NCI-H510A (cell line): ENCODE results near the gene GNA14.
"Not testable (repeated sequence)": the region's sequence is repeated elsewhere in the genome, so short reads cannot be mapped to it uniquely, and the experiment has no call there.

ENCODE experiments used
- DNase-seq: peaks from one replicate; lab custom pipeline; 2025; lab: John Stamatoyannopoulos, UW

Gene GNA14

GRCh38 chr9:77489405-77490163 is 158.5 kb downstream of the GNA14 start:
- not testable (repeated sequence) for DNase-seq

GRCh38 chr9:77488439-77489126 is 159.5 kb downstream of the GNA14 start:
- no peak for DNase-seq

- DNase-seq = no peak
Observed at GRCh38 chr9:77486968-77487367, 161.2 kb downstream of the GNA14 start.

GRCh38 chr9:77486463-77486862 is 161.7 kb downstream of the GNA14 start:
- DNase-seq = no peak

- no peak for DNase-seq
Observed at GRCh38 chr9:77475641-77476473, 172.3 kb downstream of the GNA14 start.

GRCh38 chr9:77474936-77475335 is 173.2 kb downstream of the GNA14 start:
- DNase-seq = no peak

- DNase-seq = no peak
Observed at GRCh38 chr9:77472646-77473045, 175.5 kb downstream of the GNA14 start.

GRCh38 chr9:77471572-77471971 is 176.6 kb downstream of the GNA14 start:
- DNase-seq = no peak

GRCh38 chr9:77469515-77470231 is 178.4 kb downstream of the GNA14 start:
- DNase-seq = no peak

GRCh38 chr9:77464661-77465060 is 183.5 kb downstream of the GNA14 start:
- DNase-seq = no peak

GRCh38 chr9:77463151-77463550 is 185.0 kb downstream of the GNA14 start:
- no peak for DNase-seq

- DNase-seq = no peak
Observed at GRCh38 chr9:77462066-77462465, 186.1 kb downstream of the GNA14 start.

- DNase-seq = no peak
Observed at GRCh38 chr9:77460938-77461337, 187.2 kb downstream of the GNA14 start.

- peak; percentile 29 for DNase-seq
Observed at GRCh38 chr9:77457916-77458592, 190.1 kb downstream of the GNA14 start.

- peak; percentile 47 for DNase-seq
Observed at GRCh38 chr9:77456829-77457437, 191.2 kb downstream of the GNA14 start.

GRCh38 chr9:77455312-77455927 is 192.7 kb downstream of the GNA14 start:
- DNase-seq = no peak

- DNase-seq = no peak
Observed at GRCh38 chr9:77454663-77455062, 193.5 kb downstream of the GNA14 start.

- DNase-seq = no peak
Observed at GRCh38 chr9:77453825-77454647, 194.1 kb downstream of the GNA14 start.

GRCh38 chr9:77451507-77451906 is 196.6 kb downstream of the GNA14 start:
- DNase-seq = no peak

- no peak for DNase-seq
Observed at GRCh38 chr9:77450085-77450475, 198.0 kb downstream of the GNA14 start.
